ENCODE results near the gene SZRD1.

SZRD1 gene

DNA sequence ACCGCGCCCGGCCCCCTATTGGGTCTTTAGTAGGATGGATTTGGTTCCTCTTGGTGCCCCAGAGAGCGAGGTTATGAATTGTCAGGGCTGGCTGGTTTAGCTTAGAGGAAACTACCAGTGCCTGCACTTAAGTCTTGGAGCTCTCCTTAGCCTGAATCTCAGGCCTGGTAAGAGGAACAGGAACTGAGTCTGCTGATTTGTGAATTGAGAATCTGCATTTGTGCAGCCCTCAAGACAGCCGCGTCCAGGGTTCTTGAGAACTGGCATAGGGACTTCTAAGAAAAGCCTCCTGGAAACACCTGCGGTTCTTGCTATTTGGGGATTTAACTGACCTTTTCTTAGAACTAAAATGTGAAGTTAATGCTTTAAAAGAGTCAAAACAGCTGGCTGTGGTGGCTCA lies 75.2 kb downstream of the SZRD1 start:
- Histone ChIP-seq H3K27me3 (ENCODE audit: insufficient read depth, low read length) (0 out of 2 replicates have a peak, but pooled peaks cover 4% of the 10 kb centered on the region), H3K36me3 (ENCODE audit: insufficient read depth, low read length) (peaks cover 33% of the 10 kb centered on the region), H3K9me3 (ENCODE audit: insufficient read depth, low read depth, low read length) (no peaks in the 10 kb centered on the region), H3K27ac (ENCODE audit: low read depth, low read length) (no peak overlapping the region), H3K9ac (ENCODE audit: low read depth, low read length) (no peak overlapping the region), H3K4me1 (ENCODE audit: insufficient read depth, low read length) (no peaks in the 10 kb centered on the region), H3K4me3 (ENCODE audit: low read length) (no peak overlapping the region)
- 93% methylated on average over 7 of the region's 7 CpGs for WGBS

- H3K9ac ChIP-seq (ENCODE audit: low read depth, low read length), result no peak overlapping the region
- no peak overlapping the region for H3K27ac ChIP-seq (ENCODE audit: low read depth, low read length)
- H3K36me3 ChIP-seq (ENCODE audit: insufficient read depth, low read length), result peaks cover 39% of the 10 kb centered on the region
- H3K9me3 ChIP-seq (ENCODE audit: insufficient read depth, low read depth, low read length), result no peaks in the 10 kb centered on the region
- no peak overlapping the region for H3K4me3 ChIP-seq (ENCODE audit: low read length)
- H3K4me1 ChIP-seq (ENCODE audit: insufficient read depth, low read length), result no peaks in the 10 kb centered on the region
- 89% methylated on average over 2 of the region's 2 CpGs for WGBS
- 0 out of 2 replicates have a peak, but pooled peaks cover 4% of the 10 kb centered on the region for H3K27me3 ChIP-seq (ENCODE audit: insufficient read depth, low read length)
These were observed 75.9 kb downstream of the SZRD1 start for GRCh38 chr1:16442941-16443340.

- Histone ChIP-seq H3K27ac (ENCODE audit: low read depth, low read length) (no peak overlapping the region), H3K9me3 (ENCODE audit: insufficient read depth, low read depth, low read length) (no peaks in the 10 kb centered on the region), H3K36me3 (ENCODE audit: insufficient read depth, low read length) (peaks cover 51% of the 10 kb centered on the region), H3K9ac (ENCODE audit: low read depth, low read length) (no peak overlapping the region), H3K27me3 (ENCODE audit: insufficient read depth, low read length) (0 out of 2 replicates have a peak, but pooled peaks cover 4% of the 10 kb centered on the region), H3K4me3 (ENCODE audit: low read length) (no peak overlapping the region), H3K4me1 (ENCODE audit: insufficient read depth, low read length) (no peaks in the 10 kb centered on the region)
- WGBS, result 93% methylated on average over 14 of the region's 14 CpGs
These were observed 77.1 kb downstream of the SZRD1 start for GRCh38 chr1:16443975-16444770.

DNA sequence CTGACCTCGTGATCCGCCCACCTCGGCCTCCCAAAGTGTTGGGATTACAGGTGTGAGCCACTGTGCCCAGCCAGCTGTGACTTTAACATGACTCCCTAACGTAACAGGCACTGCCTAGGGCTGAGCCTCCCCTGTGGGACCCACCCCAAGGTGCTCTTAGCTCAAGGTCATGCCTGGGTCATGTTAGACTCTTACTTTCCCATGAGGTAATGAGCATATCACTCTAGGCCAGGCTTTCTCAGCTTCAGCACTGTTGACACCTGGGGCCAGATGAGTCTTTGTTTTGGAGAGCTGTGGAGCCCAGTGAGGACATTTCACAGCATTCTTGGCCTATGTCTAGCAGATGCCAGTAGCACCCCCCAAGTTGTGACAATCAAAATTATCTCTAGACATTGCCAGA lies 78.0 kb downstream of the SZRD1 start:
- 93% methylated on average over 4 of the region's 4 CpGs for WGBS
- H3K27ac ChIP-seq (ENCODE audit: low read depth, low read length), result no peak overlapping the region
- H3K9me3 ChIP-seq (ENCODE audit: insufficient read depth, low read depth, low read length), result no peaks in the 10 kb centered on the region
- H3K27me3 ChIP-seq (ENCODE audit: insufficient read depth, low read length), result 0 out of 2 replicates have a peak, but pooled peaks cover 4% of the 10 kb centered on the region
- H3K4me1 ChIP-seq (ENCODE audit: insufficient read depth, low read length), result no peaks in the 10 kb centered on the region
- no peak overlapping the region for H3K9ac ChIP-seq (ENCODE audit: low read depth, low read length)
- no peak overlapping the region for H3K4me3 ChIP-seq (ENCODE audit: low read length)
- H3K36me3 ChIP-seq (ENCODE audit: insufficient read depth, low read length), result peaks cover 60% of the 10 kb centered on the region

DNA sequence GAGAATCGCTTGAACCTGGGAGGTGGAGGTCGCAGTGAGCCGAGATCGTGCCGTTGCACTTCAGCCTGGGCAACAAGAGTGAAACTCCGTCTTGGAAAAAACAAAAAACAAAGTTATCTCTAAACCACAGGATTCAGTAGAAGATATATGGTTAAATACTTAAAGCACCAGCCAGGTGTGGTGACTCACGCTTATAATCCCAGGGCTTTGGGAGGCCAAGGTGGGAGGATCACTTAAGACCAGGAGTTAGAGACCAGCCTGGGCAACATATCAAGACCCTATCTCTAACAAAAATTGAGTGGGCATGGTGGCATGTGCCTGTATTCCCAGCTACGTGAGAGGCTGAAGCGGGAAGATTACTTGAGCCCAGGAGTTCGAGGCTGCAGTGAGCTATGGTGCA lies 79.1 kb downstream of the SZRD1 start:
- no peaks in the 10 kb centered on the region for H3K9me3 ChIP-seq (ENCODE audit: insufficient read depth, low read depth, low read length)
- H3K4me3 ChIP-seq (ENCODE audit: low read length), result no peak overlapping the region
- H3K9ac ChIP-seq (ENCODE audit: low read depth, low read length), result no peak overlapping the region
- no peak overlapping the region for H3K27ac ChIP-seq (ENCODE audit: low read depth, low read length)
- H3K36me3 ChIP-seq (ENCODE audit: insufficient read depth, low read length), result peaks cover 71% of the 10 kb centered on the region
- H3K4me1 ChIP-seq (ENCODE audit: insufficient read depth, low read length), result no peaks in the 10 kb centered on the region
- 0 out of 2 replicates have a peak, but pooled peaks cover 4% of the 10 kb centered on the region for H3K27me3 ChIP-seq (ENCODE audit: insufficient read depth, low read length)
- 96% methylated on average over 10 of the region's 10 CpGs for WGBS

DNA sequence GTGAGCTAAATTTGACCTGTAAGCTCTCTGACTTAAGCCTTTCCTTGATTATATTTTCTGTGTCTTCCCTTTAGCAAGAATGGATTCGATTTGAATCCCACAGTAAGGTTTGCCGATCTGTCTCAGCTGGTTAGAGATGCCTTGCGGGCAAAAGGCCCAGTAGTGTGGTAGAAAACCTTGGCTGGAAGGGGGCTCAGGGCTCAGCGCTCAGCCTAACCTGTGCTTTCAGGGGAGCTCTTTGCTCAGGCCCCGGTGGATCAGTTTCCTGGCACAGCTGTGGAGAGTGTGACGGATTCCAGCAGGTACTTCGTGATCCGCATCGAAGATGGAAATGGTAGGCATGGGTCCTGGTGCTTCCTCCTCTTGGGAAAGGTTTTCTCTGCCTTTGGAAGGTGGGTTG lies 80.6 kb downstream of the SZRD1 start:
- WGBS, result 97% methylated on average over 9 of the region's 9 CpGs
- H3K36me3 ChIP-seq (ENCODE audit: insufficient read depth, low read length), result peaks cover 84% of the 10 kb centered on the region
- H3K9ac ChIP-seq (ENCODE audit: low read depth, low read length), result no peak overlapping the region

More for the DNA sequence above, 80.6 kb downstream of the SZRD1 start:
- H3K9me3 ChIP-seq (ENCODE audit: insufficient read depth, low read depth, low read length), result no peaks in the 10 kb centered on the region
- H3K4me1 ChIP-seq (ENCODE audit: insufficient read depth, low read length), result no peaks in the 10 kb centered on the region
- no peak overlapping the region for H3K4me3 ChIP-seq (ENCODE audit: low read length)
- no peaks in the 10 kb centered on the region for H3K27me3 ChIP-seq (ENCODE audit: insufficient read depth, low read length)
- no peak overlapping the region for H3K27ac ChIP-seq (ENCODE audit: low read depth, low read length)

Measured in HUES64 (cell line).